ENCODE measurements around the gene KBTBD3. TPM values are rescaled to one million over a fixed set of nuclear protein-coding genes. Genes with fewer than 3 reads are reported as not detected.

The KBTBD3 gene
- total RNA-seq, 4 donors from 2014 or later: 0.92 to 6.2 (median 1.9) TPM

DNA sequence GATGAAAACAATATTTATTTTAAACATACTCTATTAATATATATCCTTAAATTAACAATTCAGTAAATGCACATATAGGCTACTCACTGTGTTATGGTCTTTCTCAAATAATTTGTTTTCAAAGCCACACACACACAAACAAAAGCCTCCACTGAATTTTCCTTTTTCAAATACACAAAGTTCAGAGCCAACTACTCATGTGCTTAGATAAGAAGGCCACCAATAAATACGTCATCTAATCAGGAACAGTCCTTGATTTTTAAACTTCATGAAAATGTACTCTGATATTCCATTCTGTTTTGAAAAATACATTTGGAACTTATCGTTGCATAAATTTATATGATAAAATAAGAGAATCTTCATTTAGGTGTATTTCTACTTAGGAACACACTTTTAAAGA lies 26.0 kb downstream of the KBTBD3 start:
- no peak overlapping the region for H3K27ac ChIP-seq
- no peak for TF ChIP-seq POLR2A (IDR thresholded peaks at IDR 0.05)
- TF ChIP-seq, protein P1, sequence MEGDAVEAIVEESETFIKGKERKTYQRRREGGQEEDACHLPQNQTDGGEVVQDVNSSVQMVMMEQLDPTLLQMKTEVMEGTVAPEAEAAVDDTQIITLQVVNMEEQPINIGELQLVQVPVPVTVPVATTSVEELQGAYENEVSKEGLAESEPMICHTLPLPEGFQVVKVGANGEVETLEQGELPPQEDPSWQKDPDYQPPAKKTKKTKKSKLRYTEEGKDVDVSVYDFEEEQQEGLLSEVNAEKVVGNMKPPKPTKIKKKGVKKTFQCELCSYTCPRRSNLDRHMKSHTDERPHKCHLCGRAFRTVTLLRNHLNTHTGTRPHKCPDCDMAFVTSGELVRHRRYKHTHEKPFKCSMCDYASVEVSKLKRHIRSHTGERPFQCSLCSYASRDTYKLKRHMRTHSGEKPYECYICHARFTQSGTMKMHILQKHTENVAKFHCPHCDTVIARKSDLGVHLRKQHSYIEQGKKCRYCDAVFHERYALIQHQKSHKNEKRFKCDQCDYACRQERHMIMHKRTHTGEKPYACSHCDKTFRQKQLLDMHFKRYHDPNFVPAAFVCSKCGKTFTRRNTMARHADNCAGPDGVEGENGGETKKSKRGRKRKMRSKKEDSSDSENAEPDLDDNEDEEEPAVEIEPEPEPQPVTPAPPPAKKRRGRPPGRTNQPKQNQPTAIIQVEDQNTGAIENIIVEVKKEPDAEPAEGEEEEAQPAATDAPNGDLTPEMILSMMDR (IDR thresholded peaks at IDR 0.05 in 4 of 5, conservative IDR thresholded peaks at IDR 0.05 in 1 of 5): no peak

GRCh38 chr11:106049727-106050476 lies 27.2 kb downstream of the KBTBD3 start:
- in situ Hi-C loops (cut with MboI; ENCODE audit: low sequenced_read_pairs in 4 of 4) (no loop called here), intact Hi-C loops (cut with DNase I; ENCODE audit: low total_unique reads) (no loop called here)
- Histone ChIP-seq H3K4me3 (no peak overlapping the region), H3K9me3 (no peaks in the 10 kb centered on the region), H3K4me1 (no peaks in the 10 kb centered on the region), H3K27me3 (no peaks in the 10 kb centered on the region), H3K27ac (no peak overlapping the region), H3K36me3 (no peaks in the 10 kb centered on the region)
- DNase-seq (no peak), ATAC-seq (no peak)
- no peak for TF ChIP-seq POLR2A (IDR thresholded peaks at IDR 0.05)
- TF ChIP-seq, protein P1 (IDR thresholded peaks at IDR 0.05 in 4 of 5, conservative IDR thresholded peaks at IDR 0.05 in 1 of 5): no peak

More for the DNA sequence above, 26.0 kb downstream of the KBTBD3 start:
- in situ Hi-C loops (cut with MboI; ENCODE audit: low sequenced_read_pairs in 4 of 4) (no loop called here), intact Hi-C loops (cut with DNase I; ENCODE audit: low total_unique reads) (no loop called here)
- no peak overlapping the region for H3K4me3 ChIP-seq
- no peak for ATAC-seq
- H3K27me3 ChIP-seq: no peaks in the 10 kb centered on the region
- no peak for DNase-seq
- H3K9me3 ChIP-seq: no peaks in the 10 kb centered on the region
- no peaks in the 10 kb centered on the region for H3K36me3 ChIP-seq
- no peaks in the 10 kb centered on the region for H3K4me1 ChIP-seq

DNA sequence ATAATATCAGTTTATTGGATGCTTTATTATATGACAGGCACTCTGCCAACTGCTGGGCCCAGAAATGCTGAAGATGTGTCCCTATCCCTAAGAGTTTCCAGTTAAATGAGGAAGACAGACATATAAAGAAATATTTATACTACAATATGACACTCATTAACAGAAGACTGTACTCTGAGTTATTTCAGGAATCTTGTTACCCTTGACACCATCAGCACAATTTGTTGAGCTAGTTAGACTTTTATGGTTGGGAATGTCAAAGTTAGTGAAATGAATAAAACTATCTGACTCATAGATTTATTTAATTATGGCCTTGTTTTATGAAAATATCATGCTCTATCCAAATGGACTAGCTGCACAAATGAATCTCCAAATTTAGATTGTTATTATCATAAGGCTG lies 29.5 kb downstream of the KBTBD3 start:
- Histone ChIP-seq H3K27ac (no peak overlapping the region), H3K4me3 (no peak overlapping the region), H3K4me1 (no peaks in the 10 kb centered on the region), H3K9me3 (no peaks in the 10 kb centered on the region), H3K36me3 (no peaks in the 10 kb centered on the region), H3K27me3 (no peaks in the 10 kb centered on the region)
- no peak for ATAC-seq
- DNase-seq: no peak
- intact Hi-C loops (cut with DNase I; ENCODE audit: low total_unique reads) (no loop called here), in situ Hi-C loops (cut with MboI; ENCODE audit: low sequenced_read_pairs in 4 of 4) (no loop called here)
- TF ChIP-seq, protein P1 (IDR thresholded peaks at IDR 0.05 in 4 of 5, conservative IDR thresholded peaks at IDR 0.05 in 1 of 5): no peak
- no peak for TF ChIP-seq POLR2A (IDR thresholded peaks at IDR 0.05)

- intact Hi-C loops (cut with DNase I; ENCODE audit: low total_unique reads): no loop called here
- DNase-seq (no peak), ATAC-seq (no peak)
- H3K27ac ChIP-seq: no peak overlapping the region
- TF ChIP-seq, protein P1 (IDR thresholded peaks at IDR 0.05 in 4 of 5, conservative IDR thresholded peaks at IDR 0.05 in 1 of 5): no peak
- no peak for TF ChIP-seq POLR2A (IDR thresholded peaks at IDR 0.05)
- no peaks in the 10 kb centered on the region for H3K27me3 ChIP-seq
- H3K4me3 ChIP-seq: no peak overlapping the region
- no peaks in the 10 kb centered on the region for H3K4me1 ChIP-seq
- in situ Hi-C loops (cut with MboI; ENCODE audit: low sequenced_read_pairs in 4 of 4): no loop called here
- no peaks in the 10 kb centered on the region for H3K36me3 ChIP-seq
- H3K9me3 ChIP-seq: no peaks in the 10 kb centered on the region
These were observed 33.6 kb downstream of the KBTBD3 start for GRCh38 chr11:106043540-106043939.

Measured in gastrocnemius medialis (tissue), 4 donors.